Spleen (tissue), 13 donors: Measurements from ENCODE around the gene ALK. TPM values are rescaled to one million over a fixed set of nuclear protein-coding genes. Genes with fewer than 3 reads are reported as not detected.
A peak's percentile ranks its signal among the peaks of the same experiment; 100 is the strongest.

Experiments used
- DNase-seq: peaks from one replicate; pipeline ENCODE4 v3.0.0-alpha.2; 2020
- H3K27ac ChIP-seq, 8 donors: fragments of 200-600 bp; sonication (generic) in 7 of 8; 1 replicate in 4 of 8; 2 replicates in 4 of 8; pipeline versions ENCODE4 v1.5.0 to v1.8.0; 2016 to 2021; ENCODE audit warnings: inconsistent platforms in 4 of 8, mild to moderate bottlenecking in 4 of 8, moderate library complexity in 1 of 8
- H3K27me3 ChIP-seq, 7 donors: fragments of 200-600 bp; sonication (generic) in 6 of 7; replicated peaks in 1 of 7; 1 replicate in 4 of 7; 2 replicates in 3 of 7; pipeline versions ENCODE4 v1.5.0 to v1.8.0; 2016 to 2021; ENCODE audit warnings: inconsistent platforms in 3 of 7, mild to moderate bottlenecking in 1 of 7
- H3K36me3 ChIP-seq, 6 donors: fragments of 200-600 bp; sonication (generic) in 5 of 6; 1 replicate in 4 of 6; 2 replicates in 2 of 6; pipeline versions ENCODE4 v1.5.0 to v1.8.0; 2016 to 2021; ENCODE audit warnings: inconsistent platforms in 2 of 6
- H3K4me1 ChIP-seq, 6 donors: fragments of 200-600 bp; sonication (generic) in 5 of 6; 1 replicate in 3 of 6; 2 replicates in 3 of 6; pipeline versions ENCODE4 v1.5.0 to v1.8.0; 2016 to 2021; ENCODE audit warnings: inconsistent platforms in 3 of 6
- H3K4me3 ChIP-seq, 8 donors: fragments of 200-600 bp; sonication (generic) in 7 of 8; 1 replicate in 4 of 8; 2 replicates in 4 of 8; pipeline versions ENCODE4 v1.5.0 to v1.8.0; 2016 to 2021; ENCODE audit warnings: inconsistent platforms in 4 of 8, mild to moderate bottlenecking in 4 of 8, moderate library complexity in 2 of 8
- H3K9me3 ChIP-seq, 8 donors: fragments of 200-600 bp; sonication (generic) in 7 of 8; 1 replicate in 4 of 8; 2 replicates in 4 of 8; pipeline versions ENCODE4 v1.5.0 to v1.8.0; 2016 to 2021; ENCODE audit warnings: inconsistent platforms in 4 of 8
- CTCF ChIP-seq, 11 experiments: fragments of 200-600 bp in 7 of 11; fragments of 450-650 bp in 4 of 11; sonication (generic) in 4 of 11; IDR thresholded peaks in 8 of 11; conservative IDR thresholded peaks in 3 of 11; 1 replicate in 7 of 11; 2 replicates in 4 of 11; pipeline versions ENCODE4 v1.4.0 to v1.8.0; 2016 to 2021; ENCODE audit warnings: antibody characterized with exemption in 11 of 11, inconsistent platforms in 4 of 11, mild to moderate bottlenecking in 1 of 11
- POLR2A ChIP-seq, 3 donors: fragments of 450-650 bp; IDR thresholded peaks; one replicate each; pipeline ENCODE4 v1.5.1; 2017; ENCODE audit warnings: antibody characterized with exemption in 3 of 3, mild to moderate bottlenecking in 1 of 3
- POLR2AphosphoS5 ChIP-seq, 3 donors: sonication (generic); formaldehyde crosslinking; IDR thresholded peaks; one replicate each; pipeline ENCODE4 v1.5.1; 2017; ENCODE audit warnings: antibody characterized with exemption in 3 of 3
- WGBS, 5 donors: extraction: QIAGEN DNeasy Blood & Tissue Kit in 3 of 5; methylation state at CpG; one replicate each; pipeline versions ENCODE4 v1.1.5 to v1.1.7; 2013 to 2018; 5-methylcytosine and 5-hydroxymethylcytosine counted together
- intact Hi-C: fragments of 100-400 bp; cut with DNase I; formaldehyde crosslinking; loops from one replicate; pipeline ENCODE4 v1.15.0; 2023; ENCODE audit warnings: low total_unique reads
- long read RNA-seq, 2 donors: transcript quantifications; one replicate each; lab custom pipeline, GENCODE V29; 2026
- polyA plus RNA-seq, 3 donors: library from polyadenylated mRNA; stranded (reverse); fragments of 200-250 nt; gene quantifications; one replicate each; pipeline ENCODE4 v1.2.1, GENCODE V29; 2013
- total RNA-seq, 7 donors: library from RNA; depleted of rRNA in 3 of 7; stranded (reverse); fragments of >200 nt in 3 of 7; fragmentation: NEBNext Ultra II Directional in 4 of 7; extraction: Animal tissue kit (Norgen Biotek cat#: 25700) in 4 of 7; gene quantifications; one replicate each; pipeline versions ENCODE4 v1.1.0 to v1.2.1, GENCODE V29; 2016 to 2021
- donor health status: healthy with polysubstance abuse.
- donor health status: DM: no; HTN: no; CAD: no; lungs with moderate emphysema.
- donor health status: DM: no; HTN: no; CAD: no.
- donor health status: Bipolar disorder and iron deficiency.
- donor health status: healthy.
- donor health status: DM: no; HTN: no; CAD: no.
- donor health status: DM: yes; HTN: yes; CAD: no.

Gene ALK
- under 1 TPM in 2 of 7 donors, not detected in 5; 0.06 to 0.28 TPM for total RNA-seq
- under 1 TPM in 1 of 3 donors, not detected in 2; 0.03 TPM for polyA plus RNA-seq
- long read RNA-seq, donor 1: 0 reads
- long read RNA-seq, donor 2: 0 reads

GRCh38 chr2:29921560-29921915 is at the start of gene ALK:
Gene ALK (minus strand): TSS chr2:29921586. CDS start chr2:29920659, 927 bp downstream.
- H3K9me3 ChIP-seq: peaks cover 0 to 4% (median 0%) of the 10 kb centered on the region in 8 donors
- no peaks in the 10 kb centered on the region for H3K36me3 ChIP-seq
- no peak within 1 kb of the TSS for H3K27ac ChIP-seq
- peaks cover 17 to 29% (median 21%) of the 10 kb centered on the region in 6 donors for H3K4me1 ChIP-seq
- H3K4me3 ChIP-seq: peak within 1 kb of the TSS in 7 of 8 donors; percentile 8 to 62 (median 32)
- TF ChIP-seq CTCF (IDR thresholded peaks at IDR 0.05 in 8 of 11, conservative IDR thresholded peaks at IDR 0.05 in 3 of 11) (no peak), POLR2AphosphoS5 (IDR thresholded peaks at IDR 0.05) (no peak), POLR2A (IDR thresholded peaks at IDR 0.05) (no peak)
- peak; percentile 83 for DNase-seq
- peaks cover 12 to 89% (median 69%) of the 10 kb centered on the region in 7 donors for H3K27me3 ChIP-seq
- intact Hi-C loops: loop anchor here (5.0 kb wide), 1 partner anchor 151 kb away; no protein-coding TSS in a partner anchor
- 0 to 1% (median 1%) methylated on average over 13 to 27 of the region's 27 CpGs for WGBS, 5 donors

GRCh38 chr2:29966266-29966665 is 44.9 kb upstream of the ALK start:
- Histone ChIP-seq H3K9me3 (no peaks in the 10 kb centered on the region), H3K4me1 (no peaks in the 10 kb centered on the region), H3K4me3 (no peak overlapping the region), H3K36me3 (no peaks in the 10 kb centered on the region), H3K27ac (no peak overlapping the region), H3K27me3 (peaks cover 0 to 58% (median 6%) of the 10 kb centered on the region in 7 donors)
- intact Hi-C loops: no loop called here
- TF ChIP-seq POLR2A (IDR thresholded peaks at IDR 0.05): no peak
- no peak for TF ChIP-seq CTCF (IDR thresholded peaks at IDR 0.05 in 8 of 11, conservative IDR thresholded peaks at IDR 0.05 in 3 of 11)
- no peak for TF ChIP-seq POLR2AphosphoS5 (IDR thresholded peaks at IDR 0.05)
- 66 to 74% (median 70%) methylated on average over 2 of the region's 2 CpGs for WGBS, 5 donors
- no peak for DNase-seq

GRCh38 chr2:29963972-29964570 is 42.7 kb upstream of the ALK start:
- no peaks in the 10 kb centered on the region for H3K36me3 ChIP-seq
- no peak for DNase-seq
- WGBS, 5 donors: 38 to 55% (median 50%) methylated on average over 3 of the region's 3 CpGs

More at GRCh38 chr2:29963972-29964570, 42.7 kb upstream of the ALK start:
- Histone ChIP-seq H3K9me3 (no peaks in the 10 kb centered on the region), H3K4me1 (no peaks in the 10 kb centered on the region), H3K27ac (no peak overlapping the region), H3K4me3 (no peak overlapping the region), H3K27me3 (peaks cover 0 to 49% (median 6%) of the 10 kb centered on the region in 7 donors)
- TF ChIP-seq POLR2AphosphoS5 (IDR thresholded peaks at IDR 0.05) (no peak), CTCF (IDR thresholded peaks at IDR 0.05 in 8 of 11, conservative IDR thresholded peaks at IDR 0.05 in 3 of 11) (no peak), POLR2A (IDR thresholded peaks at IDR 0.05) (no peak)
- intact Hi-C loops: no loop called here
